HK-2 (cell line): Measurements from ENCODE around the gene FKRP.
"Not testable (repeated sequence)": the region's sequence is repeated elsewhere in the genome, so short reads cannot be mapped to it uniquely, and the experiment has no call there.

Experiments used
- DNase-seq: peaks from one replicate; pipeline ENCODE4 v3.0.0-alpha.2; 2018; ENCODE audit not compliant: unreplicated experiment

The FKRP gene, protein sequence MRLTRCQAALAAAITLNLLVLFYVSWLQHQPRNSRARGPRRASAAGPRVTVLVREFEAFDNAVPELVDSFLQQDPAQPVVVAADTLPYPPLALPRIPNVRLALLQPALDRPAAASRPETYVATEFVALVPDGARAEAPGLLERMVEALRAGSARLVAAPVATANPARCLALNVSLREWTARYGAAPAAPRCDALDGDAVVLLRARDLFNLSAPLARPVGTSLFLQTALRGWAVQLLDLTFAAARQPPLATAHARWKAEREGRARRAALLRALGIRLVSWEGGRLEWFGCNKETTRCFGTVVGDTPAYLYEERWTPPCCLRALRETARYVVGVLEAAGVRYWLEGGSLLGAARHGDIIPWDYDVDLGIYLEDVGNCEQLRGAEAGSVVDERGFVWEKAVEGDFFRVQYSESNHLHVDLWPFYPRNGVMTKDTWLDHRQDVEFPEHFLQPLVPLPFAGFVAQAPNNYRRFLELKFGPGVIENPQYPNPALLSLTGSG

DNA sequence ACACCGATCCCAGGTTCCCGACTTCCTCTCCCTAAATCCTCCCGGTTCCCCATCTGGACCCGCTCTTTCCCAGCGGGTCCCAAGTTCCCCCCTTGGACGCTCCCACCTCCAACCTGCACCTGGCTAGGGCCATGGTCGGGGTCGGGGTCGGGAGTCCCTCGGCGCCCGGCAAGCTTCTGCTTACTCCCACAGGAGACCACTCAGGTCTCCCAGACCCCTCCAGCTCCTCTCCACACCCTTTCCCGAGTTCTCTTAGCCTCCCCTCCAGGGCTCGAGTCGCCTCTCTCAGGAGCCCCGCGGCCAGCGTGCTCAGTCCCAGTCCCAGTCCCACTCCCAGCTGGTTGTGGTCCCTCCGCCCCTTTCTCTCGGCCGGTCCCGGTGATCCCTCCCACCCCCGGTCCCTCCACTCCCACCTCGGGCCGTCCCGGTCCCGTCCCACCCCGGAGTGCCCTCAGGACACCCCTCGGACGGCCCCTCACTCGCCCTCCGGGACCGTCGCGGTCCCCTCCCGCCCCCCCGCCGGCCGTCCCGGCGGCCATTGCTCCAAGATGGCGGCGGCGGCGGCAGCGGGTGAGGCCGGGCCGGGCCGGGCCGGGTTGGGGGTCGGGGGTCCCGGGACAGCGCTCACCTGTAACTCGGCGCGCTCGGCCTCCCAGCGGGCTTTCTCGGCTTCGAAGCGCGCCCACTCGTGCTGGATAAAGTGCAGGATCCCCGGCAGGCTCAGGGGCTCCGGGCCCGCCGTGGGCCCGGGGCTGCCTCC, at the start of gene FKRP:
TSS of gene FKRP (plus strand) at position 537 of the 760 bp plus-strand sequence. CDS start 9,394 bp downstream, outside the sequence.
- DNase-seq = peak; percentile 39

DNA sequence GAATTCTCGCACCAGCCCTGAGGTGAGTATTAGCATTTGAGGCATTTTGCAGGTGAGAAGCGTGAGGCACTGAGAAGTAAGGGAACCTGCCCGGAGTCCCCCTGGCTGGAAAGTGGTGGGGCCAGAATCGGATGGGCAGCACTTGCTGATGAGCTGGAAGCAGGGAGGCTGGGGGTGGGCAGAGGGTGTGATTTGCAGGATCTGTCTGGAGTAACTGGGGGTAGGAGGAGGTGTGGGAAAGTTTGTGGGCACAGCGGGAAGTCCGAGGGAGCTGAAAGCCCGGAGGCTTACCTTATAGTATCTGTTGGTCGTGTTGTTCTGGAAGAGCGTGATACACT, 49.0 kb upstream of the FKRP start:
- no peak for DNase-seq

DNA sequence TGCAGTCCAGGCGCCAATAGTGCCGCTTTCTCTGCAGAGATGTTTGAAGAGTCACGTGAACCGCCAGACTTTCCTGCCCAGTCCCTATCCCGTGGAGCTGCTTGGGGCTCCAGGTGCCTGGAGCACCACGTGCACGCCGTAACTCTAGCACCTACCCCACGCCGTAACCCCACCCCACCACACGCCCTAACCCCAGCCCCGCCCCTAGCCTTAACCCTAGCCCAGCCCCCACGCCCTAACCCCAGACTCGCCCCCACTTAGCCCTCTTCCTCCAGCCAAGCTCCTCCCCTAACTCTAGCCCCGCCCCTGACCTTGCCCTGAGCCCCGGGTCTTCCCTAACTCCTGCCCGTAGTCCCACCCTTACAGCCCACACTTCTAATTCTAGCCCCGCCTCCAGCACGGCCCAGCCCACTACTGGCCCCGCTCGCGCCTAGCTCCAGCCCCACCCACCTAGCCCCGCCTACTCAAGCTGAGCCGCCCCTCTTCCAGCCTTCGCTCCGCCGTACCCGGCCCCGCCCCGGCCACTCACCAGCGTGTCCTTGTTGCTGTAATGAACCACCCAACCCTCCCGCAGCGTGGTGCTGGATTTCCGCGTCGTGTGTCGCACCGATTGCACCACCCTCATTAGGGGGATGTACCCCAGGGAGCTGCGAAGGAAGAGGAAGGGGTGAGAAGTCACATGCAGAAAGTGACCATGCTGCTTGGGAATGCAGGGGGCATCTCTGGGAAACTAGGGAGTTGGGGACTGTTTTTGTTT, 48.5 kb upstream of the FKRP start:
- no peak for DNase-seq

DNA sequence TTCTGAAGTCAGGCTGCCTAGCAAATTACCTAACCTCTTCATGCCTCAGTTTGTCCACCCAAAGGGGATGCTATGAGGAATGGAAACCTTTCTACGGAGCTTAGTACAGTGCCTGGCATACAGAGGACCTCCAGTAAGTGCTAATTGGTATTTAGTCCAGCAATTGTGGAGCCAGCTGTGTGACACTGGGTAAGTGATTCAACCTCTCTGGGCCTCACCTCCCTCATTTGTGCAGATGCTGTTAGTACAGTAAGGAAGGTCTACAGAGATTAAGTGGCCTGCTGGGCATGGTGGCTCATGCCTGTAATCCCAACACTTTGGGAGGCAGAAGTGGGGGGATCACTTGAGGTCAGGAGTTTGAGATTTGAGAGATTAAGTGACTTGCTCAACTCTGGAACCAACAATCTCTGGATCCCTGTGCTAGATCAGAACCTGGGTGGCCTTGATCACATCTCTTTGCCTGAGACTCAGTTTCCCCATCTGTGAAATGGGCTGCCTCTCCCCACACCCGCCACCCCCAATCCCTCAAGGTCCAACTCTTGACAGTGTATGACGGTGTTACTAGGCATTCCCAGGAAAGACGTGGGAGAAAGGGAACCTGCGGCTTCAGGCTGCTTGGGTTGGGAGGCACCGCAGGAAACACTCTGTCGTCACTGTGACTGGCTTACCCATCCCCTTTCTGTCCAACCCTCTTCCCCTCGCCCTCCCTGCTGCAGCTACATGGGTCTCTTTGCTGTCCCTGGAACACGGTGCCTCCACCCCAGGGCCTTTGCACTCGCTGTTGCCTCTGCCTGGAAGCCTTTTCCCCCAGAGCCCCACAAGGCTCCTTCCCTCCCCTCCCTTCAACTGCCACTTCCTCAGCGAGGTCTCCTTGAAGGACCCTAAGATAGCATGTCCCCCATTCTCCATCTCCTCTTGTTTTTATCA, 47.2 kb upstream of the FKRP start:
- DNase-seq = no peak

DNA sequence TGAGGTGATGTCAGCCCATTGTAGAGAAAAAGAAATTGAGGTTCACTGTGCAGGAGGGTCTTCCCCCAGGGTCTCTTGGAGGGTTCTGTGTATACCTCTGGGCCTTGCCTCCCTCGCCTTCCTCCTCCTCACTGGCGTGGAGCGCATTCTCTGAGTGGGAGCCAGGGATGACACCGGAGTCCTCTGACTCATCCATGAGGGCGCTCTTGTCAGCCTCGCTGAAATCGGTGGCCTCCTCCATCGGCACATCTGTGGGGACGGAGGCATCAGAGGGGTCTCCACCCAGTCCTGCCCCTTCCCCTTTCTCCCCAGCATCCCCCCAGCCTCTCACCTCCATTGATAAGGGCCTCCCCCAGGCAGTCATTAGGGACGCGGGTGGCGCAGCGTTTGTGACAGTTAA, 45.2 kb upstream of the FKRP start:
- no peak for DNase-seq

DNA sequence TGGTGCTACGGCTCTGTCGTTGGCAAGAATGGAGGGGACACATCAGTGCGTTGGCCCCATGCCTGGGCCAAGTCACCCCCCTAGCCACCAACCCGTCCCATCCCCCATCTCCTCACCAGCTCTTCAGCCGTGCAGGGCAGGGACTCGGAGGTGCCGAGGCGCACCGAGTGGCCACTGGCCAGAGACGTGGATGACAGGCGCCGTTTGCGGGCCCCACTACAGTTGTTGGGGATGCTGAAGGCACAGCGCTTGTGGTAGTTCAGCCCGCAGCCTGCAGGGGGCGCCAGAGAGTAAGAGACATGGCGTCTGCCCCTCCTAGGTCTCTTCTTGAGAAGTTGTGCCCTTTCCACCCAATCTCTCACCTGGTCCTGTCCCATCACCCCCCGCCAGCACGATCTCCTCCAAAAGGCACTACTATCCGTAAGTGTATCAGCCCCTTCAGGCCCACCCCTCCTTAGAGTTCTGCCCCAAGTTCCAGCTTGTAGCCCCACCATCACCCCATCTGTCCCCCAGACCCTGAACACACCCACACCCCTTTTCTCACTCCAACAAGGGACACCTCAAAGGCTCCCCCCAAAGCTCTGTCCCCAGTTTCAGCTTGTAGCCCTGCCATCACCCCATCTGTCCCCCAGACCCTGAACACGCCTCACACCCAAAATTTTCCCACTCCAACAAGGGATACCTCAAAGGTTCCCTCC, 41.3 kb upstream of the FKRP start:
- no peak for DNase-seq

DNA sequence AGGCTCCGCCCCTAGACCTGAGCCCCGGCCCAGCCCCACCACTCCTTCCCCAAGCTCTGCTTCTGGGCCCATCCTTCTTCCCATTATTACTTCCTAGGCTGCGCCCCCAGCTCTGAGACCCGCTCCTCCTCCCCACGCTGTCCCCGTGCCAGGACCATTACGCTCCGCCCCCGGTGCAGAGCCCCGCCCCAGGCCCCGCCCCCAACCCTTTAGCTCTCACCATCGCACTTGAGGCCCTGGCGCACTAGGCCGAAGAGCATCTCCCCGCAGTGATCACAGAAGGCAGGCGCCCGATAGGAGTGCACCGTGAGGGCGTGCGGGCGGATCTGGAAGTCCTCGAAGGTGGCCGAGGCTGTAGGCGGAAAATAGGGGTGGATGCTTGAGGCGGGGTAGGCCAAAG, 35.2 kb upstream of the FKRP start:
- DNase-seq = no peak

DNA sequence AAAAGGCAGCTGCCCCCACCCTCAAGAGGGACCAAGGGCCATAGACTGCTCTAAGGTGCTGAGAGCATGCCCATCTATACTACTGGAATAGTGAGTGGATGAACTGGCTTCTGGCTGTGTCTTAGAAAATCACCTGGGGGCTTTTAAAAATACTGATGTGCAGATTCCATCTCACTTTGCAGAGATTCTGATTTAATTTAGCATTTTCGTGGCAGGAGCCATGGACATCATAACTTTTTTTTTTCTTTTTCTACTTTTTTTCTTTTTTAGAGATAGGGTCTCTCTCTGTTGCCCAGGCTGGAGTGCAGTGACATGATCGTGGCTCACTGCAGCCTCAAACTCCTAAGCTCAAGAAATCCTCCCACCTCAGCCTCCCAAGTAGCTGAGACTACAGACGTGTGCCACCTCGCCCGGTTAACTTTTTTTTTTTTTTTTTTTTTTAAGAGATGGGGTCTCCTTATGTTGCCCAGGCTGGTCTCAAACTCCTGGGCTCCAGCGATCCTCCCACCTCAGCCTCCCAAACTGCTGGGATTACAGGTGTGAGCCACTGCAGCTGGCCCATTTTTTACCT, 33.0 kb upstream of the FKRP start:
- DNase-seq = not testable (repeated sequence)

DNA sequence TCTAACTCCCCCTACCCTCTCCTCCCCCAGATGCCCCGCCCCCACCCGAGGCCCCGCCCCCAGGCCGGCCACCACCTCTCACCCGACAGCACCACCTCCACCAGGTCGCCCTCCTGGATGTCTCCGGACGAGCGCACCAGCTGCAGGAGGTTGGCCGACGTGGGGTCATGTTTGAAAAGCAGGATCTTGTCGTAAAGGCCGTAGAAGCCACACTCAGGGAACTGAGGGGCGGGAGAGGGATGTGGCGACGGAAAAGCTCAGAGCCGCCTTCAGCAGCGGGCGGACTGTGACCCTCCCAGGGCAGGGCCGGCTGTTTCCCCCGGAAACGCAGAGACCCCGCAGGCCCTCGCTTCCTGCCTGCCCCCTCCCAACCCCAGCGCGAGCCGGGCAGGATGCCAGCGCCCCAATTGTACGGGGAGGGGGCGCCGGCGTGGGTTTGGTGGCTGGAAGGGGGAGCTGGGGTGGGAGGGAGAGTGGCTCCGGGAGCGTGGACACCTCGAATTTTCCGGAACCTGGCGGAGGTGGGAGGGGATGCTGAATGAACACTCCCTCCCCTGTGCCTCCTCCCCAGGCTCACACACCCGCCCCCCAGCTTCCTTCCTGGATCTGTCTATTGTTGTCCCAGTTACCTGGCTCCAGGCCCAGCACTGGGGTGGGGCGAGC, 31.9 kb upstream of the FKRP start:
- DNase-seq = peak; percentile 46

DNA sequence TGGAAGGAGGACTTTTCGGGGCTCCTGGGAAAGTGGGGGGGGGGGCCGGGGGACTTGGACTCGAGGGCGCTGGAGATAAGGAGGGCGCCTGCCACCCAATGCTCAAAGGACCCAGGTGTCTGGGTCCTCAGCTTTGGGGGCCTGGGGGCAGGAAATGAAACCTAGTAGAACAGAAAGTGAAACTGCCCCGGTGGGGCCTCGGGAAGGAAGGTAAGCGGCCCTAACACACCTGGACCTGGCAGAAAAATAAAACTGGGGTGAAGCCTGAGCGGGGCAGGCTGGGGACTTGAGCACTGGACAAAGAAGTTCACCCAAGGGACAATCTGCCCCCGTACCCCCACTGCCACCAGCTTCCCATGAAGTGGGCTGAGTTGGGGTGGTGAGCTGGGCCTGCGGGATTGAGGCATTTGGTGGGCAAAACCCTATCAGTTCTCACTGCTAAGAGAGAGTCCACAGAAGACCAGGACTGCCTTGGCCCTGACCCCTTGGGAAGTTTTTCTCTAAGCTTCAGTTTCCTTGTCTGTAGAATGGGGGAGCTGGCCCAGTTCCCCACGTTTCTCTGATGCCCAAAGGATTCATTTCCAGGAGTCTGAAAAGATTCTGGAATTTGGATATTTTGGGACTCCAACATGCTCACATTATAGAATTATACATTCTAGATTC, 31.3 kb upstream of the FKRP start:
- DNase-seq = no peak

DNA sequence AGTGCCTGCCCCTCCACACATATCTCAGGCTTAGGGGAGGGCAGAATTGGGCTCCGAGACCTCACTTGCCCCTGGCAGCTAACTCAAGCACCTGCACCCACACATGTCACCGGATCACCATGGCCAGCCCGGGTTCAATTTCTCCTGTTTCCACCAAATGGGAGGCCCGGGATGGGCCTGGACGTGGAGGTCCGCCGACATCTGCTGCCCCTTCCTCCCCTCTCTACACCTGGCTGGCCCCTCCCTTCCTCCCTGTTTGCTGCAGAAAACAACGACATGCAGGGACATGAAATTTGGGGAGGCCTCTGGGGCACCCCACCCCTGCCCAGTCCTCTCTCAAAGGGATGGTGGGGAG, 30.3 kb upstream of the FKRP start:
- no peak for DNase-seq

DNA sequence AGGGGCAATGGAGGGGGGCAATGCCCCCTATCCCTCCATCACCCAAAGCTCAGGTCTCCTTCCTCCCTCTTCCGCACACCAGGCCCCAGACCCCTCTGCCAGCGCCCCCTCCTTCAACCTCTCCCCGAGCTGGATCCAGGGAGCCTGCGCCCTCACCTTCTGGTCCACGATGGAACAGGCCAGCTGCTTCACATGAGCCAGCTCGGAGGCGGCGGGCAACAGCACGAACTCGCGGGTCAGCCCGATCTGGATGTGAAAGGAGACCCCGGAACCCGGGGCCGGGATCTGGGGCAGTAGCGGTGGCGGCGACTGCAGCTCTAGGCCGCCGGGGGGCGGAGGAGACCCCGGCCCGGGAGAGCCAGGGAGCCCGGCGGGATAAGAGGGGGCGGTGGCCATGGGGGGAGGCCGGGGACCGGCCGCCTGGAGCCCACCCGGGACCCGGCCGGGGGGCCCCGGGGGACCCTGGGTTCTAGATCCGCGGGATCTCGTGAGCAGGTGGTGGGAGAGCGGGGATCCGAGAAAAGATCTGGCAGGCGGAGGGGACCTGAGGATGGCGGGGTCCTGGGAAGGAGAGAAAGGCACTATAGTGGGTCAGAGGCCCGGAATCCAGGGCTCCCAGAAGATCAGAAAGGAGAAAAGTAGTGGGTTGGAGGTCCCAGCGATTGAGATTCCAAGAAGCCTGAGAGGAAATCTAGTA, 29.7 kb upstream of the FKRP start:
- no peak for DNase-seq

DNA sequence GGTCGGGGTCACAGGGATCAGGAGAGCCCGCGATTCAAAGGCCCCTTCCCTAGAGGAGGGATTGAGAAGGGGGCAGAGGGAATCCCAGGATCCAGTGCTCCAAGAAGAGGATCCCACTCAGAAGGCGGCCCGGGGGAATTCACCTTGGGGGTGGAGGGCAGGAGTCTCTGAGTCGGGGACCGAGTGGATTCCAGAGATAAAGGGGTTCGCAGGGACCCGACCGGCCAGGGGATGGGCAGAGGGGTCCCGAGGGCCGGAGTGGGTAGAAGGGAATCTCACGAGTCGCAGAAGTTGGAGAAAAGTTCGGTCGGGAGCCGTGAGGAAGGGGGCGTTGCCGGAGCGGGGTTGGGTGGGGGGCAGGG, 29.2 kb upstream of the FKRP start:
- no peak for DNase-seq

DNA sequence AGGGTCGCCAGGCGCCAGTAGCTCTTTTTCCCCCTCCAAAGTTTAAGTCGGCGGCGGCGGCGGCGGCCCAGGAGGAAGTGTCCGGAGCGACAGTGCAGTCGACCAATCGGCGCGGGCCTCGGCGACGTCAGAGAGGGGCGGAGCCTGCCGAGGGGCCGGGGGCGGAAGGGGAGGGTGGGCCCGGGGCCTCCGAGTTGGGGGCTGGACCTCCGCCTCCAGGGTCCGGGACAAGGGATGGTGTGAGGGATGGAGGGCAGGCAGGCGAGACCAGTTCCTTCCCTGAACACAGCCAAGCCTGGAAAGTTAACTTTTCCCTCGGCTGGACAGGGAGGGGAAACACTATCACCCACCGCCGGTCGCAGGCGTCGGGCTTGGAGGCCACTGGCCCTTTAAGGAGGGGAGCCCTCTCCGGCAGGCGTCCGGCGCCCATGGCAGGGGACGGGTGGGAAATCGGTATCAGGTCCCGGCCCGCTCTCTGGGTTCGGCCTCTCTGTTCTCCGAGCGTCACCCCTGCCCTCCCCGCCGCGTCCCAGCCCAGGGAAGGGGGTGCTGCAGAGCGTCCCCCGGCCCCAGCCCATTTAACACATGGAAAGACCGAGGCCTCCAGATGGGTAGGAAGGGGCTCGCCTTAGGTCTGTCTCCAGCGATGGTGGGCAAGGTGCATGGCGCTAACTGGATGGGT, 28.7 kb upstream of the FKRP start, which contains the start of gene PRKD2:
TSS of gene PRKD2 (minus strand) at position 81 of the 682 bp plus-strand sequence. CDS start 744 bp downstream, outside the sequence.
- peak; percentile 85 for DNase-seq

DNA sequence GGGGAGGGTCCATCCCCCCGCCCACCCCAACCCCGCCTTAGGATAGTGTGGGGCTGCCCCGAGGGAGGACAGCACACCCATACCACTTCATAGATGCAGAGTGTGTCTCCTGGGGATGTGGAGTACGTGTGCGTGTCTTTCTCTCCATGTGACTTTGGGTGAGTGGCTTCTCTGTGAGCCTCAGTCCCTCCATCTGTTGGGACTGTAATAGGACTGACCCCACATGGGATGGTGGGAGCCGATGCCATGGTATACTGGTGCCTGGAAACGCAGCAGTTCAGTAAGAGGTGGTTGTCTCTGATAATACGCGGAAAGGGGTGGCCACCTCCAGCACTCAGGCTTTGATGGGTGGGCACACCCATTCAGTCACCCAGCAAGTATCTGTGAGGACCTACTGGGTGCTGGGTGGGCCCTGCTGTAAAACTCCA, 28.1 kb upstream of the FKRP start:
- no peak for DNase-seq

DNA sequence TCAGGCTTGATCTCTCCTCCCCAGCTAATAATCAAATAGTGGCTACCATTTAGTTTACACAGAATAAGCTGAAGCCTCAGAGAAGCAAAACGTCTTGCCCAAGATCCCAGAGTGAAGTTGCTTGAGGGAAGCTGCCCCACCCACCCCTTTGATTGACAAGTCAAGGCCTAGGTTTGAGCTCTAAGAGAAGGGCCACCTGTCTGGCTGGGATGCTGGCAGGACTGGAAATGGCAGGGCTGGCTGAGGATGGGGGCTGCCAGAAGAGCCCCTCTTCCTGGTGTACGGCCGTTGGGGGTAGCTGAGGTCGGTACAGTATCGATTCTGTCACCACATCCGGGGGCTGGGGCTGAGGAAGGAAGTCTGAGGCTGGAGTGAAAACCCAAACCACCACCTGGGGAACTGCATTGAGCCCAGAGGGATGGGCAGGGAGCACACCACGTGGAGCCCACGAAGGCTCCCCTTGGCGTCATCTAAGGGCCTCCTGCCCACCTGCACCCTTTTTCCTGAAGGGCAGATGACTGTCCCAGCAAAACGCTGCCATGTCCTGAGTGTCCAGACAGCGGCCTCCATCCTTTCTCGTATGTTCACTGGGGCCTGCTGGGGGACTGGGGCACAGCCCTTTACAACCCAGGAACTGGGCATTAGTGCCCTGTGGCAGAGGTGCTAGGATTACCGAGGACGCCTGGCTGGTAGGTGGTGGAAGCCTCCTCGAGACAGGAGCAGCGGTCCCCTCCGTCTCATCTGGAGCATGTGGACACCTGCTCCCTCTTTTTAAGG, 27.5 kb upstream of the FKRP start:
- no peak for DNase-seq

DNA sequence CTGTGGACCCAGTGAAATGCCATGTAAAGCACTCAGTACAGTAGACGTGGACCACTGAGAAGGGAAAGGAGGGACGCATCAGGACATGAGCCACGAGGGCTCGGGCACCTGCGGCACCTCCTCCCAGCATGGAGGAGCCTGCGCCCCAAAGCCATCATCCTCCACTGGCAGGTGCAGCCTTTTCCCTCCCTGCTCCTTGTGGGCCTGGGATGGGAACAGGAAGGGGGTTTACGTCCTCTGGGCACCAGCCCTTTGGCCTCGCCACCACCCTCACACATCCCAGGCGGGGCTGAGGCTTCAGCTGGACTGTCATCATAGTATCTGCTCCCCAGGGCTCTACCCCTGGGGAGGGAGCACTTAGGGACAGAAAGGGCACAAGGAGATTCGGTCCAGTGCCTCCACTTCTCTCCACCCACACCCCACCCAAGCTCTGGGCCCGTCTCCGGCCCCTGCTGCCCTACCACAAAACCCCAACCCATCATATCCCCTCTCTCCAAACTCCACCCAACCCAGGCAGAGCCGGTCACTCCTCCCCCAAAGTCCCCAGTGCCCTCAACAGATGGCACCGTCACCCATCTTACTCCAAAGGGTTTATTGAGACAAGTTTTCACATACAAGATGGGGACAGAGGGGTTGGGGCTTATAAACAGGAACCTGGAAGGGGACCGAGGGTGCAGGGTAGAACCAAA, 26.8 kb upstream of the FKRP start:
- no peak for DNase-seq
